NCI-H510A treated with DMSO at 0.1 percent for 48 hours (cell line): Measurements from ENCODE around the gene FUBP1.
A peak's percentile ranks its signal among the peaks of the same experiment; 100 is the strongest.
"Not testable (repeated sequence)": the region's sequence is repeated elsewhere in the genome, so short reads cannot be mapped to it uniquely, and the experiment has no call there.

Source experiments
- DNase-seq: peaks from one replicate; lab custom pipeline; 2025; lab: John Stamatoyannopoulos, UW

FUBP1 gene

DNA sequence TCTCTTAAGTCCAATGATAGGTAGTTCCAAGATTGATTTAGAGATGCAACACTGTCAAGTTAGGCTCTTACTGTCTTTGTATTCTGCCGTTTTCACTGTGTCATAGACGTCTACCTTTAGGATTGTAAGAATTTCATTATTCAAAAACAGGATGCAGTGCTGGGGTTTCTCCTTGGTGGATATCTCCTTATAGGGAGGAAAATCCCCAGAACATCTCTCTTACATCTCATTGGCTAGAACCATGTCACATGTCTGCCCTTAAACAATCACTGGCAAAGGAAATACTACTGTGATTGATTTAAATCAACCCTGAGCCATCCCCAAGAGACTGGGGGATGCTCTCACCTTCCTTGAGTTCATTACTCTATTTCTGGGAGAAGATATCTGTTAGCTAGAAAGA lies 10.9 kb upstream of the FUBP1 start:
- DNase-seq = no peak

- no peak for DNase-seq
Measured at GRCh38 chr1:77987919-77988318, 9.0 kb upstream of the FUBP1 start.

DNA sequence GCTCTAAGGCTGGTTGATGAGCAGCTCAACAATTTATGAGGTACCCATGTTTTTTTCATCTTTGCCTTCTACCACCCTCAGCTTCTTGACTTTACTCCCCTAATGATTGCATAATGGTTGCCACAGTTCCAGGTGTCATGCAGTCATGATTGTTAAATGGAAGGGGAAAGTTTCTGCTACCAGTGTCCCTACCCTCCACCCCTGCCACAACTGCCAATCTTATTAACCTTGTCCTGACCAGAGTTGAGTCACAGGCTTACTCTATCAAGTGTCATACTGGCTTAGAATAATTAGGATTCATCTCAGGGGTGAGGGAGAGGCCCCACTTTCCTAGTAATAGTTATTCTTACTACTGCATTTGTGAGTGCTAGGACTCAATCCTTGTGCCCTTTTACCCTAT lies 7.9 kb upstream of the FUBP1 start:
- DNase-seq = no peak

DNA sequence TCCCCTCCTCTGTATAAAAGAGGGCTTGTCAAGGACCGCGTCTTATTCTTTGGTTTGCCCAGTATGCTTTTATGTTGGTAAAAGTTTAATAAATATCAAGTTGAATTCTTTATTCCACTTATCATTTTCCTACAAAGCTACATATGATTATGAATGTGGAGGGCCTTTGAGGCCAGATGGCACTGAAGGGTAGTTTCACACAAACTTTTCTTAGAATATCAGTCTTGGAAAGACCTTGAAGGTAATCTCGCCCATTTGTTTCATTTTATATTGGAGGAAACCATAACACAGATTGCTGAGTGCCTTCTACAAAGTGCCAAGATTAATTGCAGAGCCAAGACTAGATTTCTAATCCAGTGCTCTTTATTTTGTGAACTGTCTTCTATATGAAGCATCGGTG lies 5.8 kb upstream of the FUBP1 start:
- DNase-seq = no peak

- no peak for DNase-seq
Measured at GRCh38 chr1:77983997-77984355, 5.1 kb upstream of the FUBP1 start.

- not testable (repeated sequence) for DNase-seq
Measured at GRCh38 chr1:77983352-77983996, 4.6 kb upstream of the FUBP1 start.

DNA sequence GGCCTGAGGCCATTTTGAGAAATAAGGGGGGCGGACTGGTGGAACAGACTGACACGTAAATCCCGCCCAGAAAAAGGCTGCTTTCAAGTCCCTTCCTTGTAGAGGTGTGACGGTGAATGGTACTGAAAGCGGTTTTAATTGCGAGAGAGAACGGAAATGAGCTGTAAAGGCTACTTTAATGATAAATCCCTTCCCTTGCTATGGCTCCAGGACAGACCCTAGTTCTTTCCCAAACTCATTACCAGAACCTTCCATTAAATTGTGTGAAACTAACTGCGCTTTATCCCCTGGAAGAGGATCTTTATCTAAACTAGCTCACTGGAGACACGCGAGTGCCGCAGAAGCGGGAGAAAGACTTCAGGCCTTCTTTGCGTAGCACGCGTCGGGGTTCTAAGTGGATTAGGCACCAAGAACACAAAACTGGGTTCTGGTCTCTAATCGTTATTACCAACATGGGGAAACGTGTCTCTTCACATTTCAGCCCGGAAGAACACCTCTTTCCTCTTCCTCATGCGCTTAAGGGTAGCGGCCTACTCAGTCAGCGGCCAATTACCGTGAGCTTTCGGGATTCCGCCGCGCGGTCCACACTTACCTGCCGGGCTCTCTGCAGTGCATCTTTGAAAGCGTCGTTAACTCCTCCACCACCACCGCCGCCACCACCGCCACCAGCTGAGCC lies 441 bp downstream of the FUBP1 start:
- DNase-seq = peak; percentile 97

DNA sequence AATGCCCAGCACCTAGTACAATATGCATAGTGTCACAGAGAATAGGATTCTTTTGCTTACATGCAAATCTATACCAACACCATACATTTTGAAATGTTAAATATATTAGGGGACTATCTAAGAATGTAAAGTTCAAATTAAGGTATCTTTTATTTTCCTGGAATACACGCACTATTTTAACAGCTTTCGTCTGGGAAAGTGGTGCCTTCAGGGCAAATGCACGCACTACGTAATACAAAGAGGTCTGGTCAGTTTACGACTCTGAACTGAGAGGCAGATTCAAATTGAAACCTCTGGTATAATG lies 931 bp downstream of the FUBP1 start:
- no peak for DNase-seq

DNA sequence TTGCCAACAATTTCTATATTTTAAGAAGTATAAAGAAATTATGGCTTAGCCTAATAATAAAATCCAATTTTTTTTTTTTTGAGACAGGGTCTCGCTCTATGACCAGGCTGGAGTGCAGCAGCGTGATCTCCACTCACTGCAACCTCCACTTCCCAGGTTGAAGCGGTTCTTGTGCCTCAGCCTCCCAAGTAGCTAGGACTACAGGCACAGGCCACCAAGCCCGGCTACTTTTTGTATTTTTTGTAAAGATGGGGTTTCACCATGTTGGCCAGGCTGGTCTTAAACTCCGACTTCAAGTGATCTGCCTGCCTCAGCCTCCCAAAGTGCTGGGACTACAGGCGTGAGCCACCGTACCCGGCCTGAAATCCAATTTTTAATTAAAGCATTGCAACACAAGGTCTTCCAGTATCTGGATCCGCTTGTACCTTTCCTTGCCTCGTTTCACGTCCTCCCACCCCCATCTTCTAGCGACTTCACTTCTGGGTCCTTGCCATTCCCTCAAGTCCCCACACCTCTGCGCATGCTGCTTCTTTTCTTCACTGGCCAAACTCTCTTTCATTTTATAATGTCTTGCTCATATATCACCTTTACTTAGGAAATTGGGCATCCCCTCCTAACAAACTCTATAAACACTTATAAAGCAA lies 2.3 kb downstream of the FUBP1 start:
- peak; percentile 18 for DNase-seq

- no peak for DNase-seq
Measured at GRCh38 chr1:77975907-77976306, 3.0 kb downstream of the FUBP1 start.

GRCh38 chr1:77975386-77975785 lies 3.5 kb downstream of the FUBP1 start:
- no peak for DNase-seq

DNA sequence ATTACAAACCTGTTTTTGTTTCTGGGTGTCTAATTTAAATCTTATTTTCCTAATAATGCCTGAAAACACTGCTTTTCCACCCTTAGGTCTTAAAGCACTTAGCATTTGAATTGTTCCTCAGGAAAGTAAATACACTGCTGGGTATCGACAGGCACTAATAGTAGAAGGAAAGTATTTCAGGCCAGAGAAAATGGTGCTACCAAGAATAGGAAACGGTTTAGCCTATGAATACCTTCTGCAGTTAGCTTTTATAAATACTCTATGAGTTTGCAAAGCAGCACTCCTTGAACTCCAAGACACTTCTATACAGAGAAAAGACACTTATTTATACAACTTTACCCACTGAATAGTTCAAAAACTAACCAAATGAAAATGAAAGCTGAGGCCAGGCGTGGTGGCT lies 6.8 kb downstream of the FUBP1 start:
- no peak for DNase-seq

GRCh38 chr1:77970192-77970591 lies 8.7 kb downstream of the FUBP1 start:
- no peak for DNase-seq

DNA sequence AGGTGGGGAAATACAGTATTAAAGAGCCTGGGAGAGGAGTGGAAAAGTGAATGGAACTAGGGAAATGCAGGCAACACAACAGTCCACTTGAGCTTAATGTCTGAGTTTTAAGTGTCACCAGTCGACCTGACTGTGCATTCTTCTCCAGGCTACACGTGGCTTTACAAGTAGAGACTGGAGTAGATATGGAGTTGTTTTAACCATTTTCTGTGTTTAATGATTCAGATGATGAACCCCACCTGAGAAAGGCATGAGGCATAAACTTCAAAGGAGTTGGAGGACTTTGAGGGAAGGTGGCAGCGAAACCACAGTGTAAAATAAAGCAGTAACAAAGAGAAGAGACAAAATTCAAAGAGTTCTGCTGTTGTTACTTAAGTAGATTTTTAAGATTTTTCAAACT lies 12.6 kb downstream of the FUBP1 start:
- DNase-seq = no peak

DNA sequence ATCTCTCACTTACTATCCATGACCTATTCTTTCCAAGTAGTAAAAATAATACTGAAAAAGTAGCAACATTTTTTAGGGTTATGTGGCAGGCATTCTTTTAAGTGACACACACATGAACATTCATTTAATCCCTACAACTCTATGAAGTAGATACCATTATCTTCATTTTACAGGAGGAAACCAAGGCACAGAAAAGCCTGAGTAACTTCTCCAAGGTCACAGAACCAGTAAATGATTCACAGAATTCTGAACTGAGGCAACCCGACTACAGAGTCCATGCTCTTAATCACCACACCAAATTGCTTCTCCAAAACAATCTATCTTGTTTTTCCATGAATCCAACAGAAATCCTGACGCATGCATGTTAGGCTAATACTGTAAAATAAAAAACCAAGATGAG lies 17.5 kb downstream of the FUBP1 start:
- DNase-seq = no peak

GRCh38 chr1:77958850-77959249 lies 20.0 kb downstream of the FUBP1 start:
- DNase-seq = no peak

DNA sequence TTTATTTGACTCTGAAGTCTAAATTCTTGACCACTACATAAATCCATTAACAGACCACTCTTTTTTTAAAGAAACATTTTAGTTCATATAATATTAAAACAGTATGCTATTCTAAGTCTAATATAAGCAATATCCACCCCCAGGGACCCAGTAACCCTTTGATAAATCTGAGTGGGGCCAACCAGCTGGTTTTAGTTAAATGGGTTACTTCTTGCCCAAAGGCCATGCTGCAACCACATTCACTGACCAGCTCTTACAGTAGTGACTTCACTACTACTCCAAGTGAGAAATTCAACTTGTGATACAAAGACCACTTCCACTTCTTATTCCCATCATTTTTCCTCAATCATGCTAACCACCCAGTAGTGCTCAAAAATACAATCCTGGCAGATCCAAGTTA lies 20.5 kb downstream of the FUBP1 start:
- DNase-seq = no peak

GRCh38 chr1:77956464-77956863 lies 22.4 kb downstream of the FUBP1 start:
- DNase-seq = no peak

- DNase-seq = no peak
Measured at GRCh38 chr1:77955709-77956108, 23.2 kb downstream of the FUBP1 start.

GRCh38 chr1:77954521-77954920 lies 24.4 kb downstream of the FUBP1 start:
- DNase-seq = no peak

- DNase-seq = no peak
Measured at GRCh38 chr1:77953907-77954306, 25.0 kb downstream of the FUBP1 start.

- no peak for DNase-seq
Measured at GRCh38 chr1:77951328-77951727, 27.5 kb downstream of the FUBP1 start.

GRCh38 chr1:77950873-77951272 lies 28.0 kb downstream of the FUBP1 start:
- no peak for DNase-seq
